GM19438 (cell line): ENCODE data around the gene CTSZ.
A peak's percentile ranks its signal among the peaks of the same experiment; 100 is the strongest.
"Not testable (repeated sequence)": the region's sequence is repeated elsewhere in the genome, so short reads cannot be mapped to it uniquely, and the experiment has no call there.

Experiments used
- ATAC-seq: cut with Tn5 transposase; IDR thresholded peaks from one replicate; pipeline ENCODE4 v1.9.1; 2021; ENCODE audit warnings: low read depth; ENCODE audit not compliant: unreplicated experiment

The CTSZ gene

DNA sequence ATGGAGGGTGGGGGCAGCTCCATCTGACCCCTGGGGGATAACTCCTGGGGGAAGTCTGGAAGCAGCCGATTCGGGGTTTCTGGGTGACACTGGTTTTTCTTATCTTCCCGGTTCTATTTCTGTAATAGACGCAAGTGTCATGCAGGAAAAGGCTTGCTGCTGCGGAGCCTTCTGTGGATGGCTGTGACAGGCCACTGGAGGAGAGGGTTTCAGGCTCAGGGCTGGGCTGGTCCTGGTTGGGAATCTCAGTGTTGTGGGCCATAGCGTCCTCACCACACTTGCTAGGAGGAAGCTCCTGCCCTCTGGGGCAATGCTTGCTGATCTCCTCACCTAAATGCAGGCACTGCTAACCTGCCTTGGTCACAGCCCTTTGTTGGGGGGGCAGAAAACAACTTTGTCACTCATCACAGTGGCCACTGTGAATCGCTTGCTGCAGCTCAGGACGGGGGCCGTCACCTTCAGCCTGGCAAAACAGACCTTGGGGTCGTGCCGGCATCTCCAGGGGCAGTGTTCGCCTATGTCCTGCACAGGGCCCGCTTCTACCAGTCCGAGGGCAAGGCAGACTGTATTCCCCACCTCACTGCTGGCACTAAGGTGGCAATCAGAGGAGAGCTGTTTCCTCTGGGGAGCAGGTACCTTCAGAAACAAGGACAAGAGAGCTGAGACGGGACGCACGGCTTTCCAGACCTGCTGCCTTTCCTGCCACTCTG lies 7.8 kb upstream of the CTSZ start:
- ATAC-seq: no peak

DNA sequence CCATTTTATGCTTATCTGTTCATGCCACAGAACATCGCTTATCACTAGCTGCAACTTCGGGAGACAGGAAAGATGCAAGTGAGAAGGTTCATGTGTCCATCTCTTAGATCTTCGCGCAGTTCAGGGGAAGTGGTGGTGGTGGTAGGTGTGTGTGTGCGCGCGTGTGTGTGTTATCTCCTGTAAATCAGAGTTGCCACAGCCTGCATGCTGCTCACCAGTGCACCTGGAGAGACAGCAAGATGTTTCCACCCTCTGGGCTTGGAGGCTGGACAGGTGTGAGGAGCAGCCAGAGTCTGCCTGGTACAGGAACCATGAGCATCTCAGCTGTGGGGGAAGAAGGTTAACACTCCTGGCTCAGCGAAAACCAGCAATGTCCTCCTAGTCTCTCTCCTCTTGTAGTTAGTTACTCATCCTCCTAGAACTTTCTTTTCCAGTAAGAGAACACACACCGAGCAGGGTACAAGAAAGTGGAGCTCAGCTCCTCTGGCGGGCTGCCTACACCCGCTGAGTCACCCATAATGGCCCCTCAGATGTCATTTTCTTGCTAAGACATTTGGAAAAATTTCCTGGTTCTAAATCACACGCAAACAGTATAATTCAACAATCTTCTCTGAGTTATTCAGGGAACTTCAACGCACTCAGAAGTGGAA lies 7.0 kb upstream of the CTSZ start:
- ATAC-seq: no peak

DNA sequence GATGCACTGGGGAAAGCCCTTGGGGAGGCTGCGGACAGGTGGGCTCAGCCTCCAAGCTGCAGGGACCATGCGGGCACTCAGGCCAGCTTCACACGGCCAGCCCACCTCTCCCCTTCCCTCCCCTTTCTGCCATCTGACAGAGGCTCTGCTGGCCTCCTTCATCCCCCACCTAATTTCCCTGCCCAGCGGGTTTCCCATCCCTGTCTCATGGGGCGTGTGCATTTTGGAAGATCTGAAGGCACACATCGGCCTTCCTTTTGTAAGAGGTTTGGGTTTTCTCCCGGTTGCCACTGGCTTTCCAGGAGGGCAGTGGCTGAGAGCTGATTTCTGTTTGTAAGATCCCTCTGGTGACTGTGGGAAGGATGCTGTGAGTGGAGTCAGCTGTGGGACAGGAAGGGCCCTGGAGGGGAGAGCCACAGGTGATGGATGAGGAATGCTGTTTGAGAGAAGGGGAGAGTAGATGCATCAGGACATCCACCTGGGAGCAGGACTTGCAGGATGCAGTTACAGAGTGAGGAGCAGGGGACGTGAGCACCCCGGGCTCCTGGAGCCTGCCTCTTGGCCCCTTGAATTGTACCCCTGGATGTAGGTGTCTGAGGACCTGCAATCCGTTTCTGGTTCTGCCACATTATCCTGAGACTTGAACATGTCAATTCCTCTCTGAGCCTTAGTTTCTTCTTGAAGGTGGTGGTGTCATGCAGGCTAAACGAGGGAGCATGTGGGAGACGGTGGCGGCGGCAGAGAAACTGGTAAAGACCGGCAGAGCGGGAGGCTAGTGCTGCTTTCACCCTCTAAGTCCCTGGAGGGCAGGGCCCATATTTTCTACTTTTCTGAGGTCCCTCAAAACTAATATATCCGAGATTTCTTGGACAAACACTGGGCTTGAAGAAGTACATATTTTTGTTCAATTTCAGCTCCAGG lies 6.2 kb upstream of the CTSZ start:
- no peak for ATAC-seq

DNA sequence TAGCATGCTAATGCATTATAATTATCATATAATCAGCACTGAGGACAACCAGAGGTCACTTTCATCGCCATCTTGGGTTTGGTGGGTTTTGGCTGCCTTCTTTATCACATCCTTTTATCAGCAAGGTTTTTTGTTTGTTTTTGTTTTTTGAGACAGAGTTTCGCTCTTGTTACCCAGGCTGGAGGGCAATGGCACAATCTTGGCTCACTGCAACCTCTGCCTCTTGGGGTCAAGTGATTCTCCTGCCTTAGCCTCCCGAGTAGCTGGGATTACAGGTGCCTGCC lies 4.8 kb upstream of the CTSZ start:
- ATAC-seq: not testable (repeated sequence)

DNA sequence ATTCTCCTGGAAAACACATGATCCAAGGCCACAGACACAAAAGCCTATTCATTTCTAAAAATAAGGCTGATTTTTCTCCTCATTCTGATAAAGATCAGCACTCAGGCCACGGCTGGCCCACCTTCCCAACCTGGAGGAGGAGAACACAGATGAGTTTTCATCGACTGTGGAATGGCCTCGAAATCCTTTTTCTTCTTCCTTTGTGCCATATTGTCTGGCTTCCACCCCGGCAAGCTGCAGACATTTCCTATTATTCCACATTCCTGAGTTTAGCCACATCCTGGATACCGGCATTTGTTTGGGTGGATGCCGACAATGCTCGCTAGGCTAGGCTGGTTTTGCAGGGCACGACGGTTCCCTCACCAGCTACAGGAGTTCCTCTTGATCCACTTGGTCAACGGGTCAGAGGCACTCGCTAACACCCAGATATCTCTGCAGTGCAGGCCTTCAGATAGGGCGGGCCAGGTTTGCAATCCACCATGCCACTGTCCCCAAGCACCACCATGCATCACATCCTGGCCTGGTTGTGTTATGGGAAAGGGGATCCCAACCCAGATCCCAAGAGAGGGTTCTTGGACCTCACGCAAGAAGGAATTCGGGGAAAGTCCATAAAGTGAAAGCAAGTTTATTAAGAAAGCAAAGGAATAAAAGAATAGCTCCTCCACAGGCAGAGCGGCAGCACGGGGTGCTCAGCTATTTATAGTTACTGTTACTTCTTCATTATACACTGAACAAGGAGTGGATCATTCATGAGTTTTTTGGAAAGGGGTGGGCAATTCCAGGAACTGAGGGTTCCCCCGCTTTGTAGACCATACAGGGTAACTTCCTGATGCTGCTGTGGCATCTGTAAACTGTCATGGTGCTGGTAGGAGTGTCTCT lies 4.2 kb upstream of the CTSZ start:
- ATAC-seq: no peak

DNA sequence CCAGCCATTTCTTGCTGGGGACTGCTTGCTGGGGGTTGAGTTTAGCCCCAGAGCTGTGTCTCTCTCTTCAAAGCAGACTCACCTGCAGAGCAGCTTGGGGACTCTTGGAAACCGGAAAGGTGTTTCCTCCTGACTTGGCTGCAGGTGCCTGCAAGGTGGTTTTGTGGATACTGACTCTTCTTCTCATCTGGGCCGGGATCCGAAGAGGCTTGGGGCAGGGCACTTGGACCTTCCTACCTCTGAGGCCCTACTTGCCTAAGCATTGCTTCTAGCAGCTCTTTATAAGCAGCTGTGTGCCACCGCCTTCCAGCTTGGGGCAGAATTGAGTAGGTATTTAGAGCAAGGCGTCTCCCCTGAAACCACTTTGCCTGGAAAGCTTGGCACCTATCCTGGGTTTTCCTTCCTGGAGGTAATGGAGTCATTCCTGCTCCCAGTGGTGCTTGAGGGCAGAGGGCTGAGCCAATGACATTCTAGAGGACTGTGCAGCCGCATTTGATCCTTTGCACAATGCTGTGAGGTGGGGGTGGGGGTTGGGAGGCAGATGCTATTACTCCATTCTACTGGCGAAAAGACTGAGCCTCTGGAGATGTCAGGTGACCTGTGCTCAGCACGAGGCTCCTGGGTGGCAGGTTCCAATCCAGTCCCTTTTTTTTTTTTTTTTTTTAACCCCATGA lies 3.4 kb upstream of the CTSZ start:
- no peak for ATAC-seq

DNA sequence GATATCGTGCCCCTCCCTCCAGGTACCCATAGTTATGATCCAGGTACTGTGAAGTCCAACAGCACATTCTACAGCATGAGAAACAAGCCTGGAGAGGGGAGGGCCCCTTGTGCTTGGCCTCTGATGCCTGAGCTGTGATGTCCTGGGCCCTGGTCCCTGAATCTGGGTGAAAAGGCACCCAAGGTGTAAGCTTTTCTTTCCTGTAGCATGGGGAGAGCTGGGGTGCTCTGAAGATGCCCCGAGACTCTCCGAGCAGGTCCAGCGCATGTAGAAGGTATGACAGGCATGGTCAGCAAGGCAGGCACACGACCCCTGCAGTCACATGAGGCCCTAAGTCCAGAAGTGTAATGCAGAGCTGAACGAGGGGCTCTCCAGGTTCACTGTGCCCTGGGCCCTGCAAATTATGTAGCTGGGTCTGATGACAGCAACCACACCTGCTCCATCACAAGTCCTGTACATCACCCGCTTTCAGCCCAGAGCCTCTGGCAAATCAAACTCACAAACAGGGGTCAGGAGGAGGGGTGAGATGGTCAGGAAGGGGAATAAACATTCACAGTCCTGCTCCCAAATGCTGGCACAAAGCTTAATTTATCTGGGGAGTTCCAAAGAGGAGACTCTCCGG lies 1.8 kb upstream of the CTSZ start:
- no peak for ATAC-seq

DNA sequence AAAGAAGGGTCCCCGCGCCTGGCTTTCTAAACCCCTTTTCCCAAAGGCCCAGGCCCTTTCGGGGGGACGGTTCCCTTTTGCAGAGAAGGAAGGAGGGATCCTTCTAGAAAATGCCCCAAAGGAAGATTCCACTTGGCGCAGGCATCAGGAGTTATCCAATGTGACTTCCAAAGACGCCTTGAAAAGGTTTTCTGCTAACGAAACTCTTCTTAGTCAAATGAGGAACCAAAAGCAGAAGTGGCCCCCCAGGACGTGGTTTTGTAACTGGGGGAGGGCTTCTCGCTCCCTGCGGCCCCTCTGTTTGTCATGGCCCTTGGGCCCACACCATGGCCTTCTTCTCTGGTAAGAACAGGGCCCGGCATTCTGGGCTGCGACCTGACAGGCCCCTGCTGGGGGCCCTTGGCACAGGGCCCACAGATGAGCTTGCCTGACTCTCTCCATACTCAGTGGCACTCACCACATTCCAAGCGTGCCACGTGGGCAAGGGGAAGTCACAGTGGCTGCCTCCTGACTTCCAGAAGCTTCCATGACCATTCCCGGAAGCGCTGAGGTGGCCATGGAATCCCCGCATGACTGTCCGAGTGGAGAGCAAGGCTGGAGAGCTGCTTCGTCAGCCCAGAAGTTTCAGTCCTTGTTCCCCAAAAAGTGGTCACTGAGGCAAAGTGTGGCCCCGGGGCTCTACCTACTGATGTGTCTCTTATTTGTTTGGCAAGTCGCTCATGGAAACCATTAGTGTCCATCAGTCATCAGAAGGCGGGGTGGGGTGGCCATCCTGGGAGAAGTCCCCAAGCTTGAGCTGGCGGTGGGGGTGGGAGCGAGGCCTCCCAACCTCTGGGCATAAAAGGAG lies 834 bp upstream of the CTSZ start:
- ATAC-seq: peak; percentile 37

DNA sequence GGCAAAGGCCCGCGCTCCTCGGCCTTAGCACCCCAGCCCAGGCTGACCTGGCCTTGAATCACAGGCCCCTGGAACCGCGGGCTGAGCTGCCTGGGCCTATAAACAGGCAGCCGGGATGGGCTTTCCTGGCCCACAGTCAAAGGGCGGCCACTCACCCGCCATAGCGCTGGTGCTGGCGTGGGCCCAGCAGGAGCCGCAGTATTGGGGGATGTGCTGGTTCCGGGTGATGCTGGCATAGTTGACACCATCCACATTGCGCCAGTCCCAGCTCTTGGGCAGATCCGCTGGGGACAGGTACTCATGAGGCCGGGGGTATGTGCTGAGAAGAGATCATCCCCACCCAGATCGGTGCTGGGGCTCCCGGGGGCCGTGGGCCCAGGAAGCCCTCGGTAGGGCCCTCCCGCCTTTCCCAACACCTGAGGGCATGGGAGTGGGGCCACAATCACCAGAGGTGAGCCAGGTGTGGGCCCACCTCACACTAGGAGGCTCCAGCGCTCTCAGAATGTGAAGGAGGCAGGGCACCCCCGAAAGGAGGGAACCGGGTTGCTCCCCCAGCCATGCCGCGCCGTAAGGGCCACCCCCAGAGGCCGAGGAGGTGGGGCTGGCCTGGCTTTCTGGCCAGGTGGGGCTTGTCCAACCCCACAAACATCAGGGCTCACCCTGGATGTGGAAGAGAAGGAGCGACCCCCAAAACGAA lies 739 bp downstream of the CTSZ start:
- no peak for ATAC-seq

DNA sequence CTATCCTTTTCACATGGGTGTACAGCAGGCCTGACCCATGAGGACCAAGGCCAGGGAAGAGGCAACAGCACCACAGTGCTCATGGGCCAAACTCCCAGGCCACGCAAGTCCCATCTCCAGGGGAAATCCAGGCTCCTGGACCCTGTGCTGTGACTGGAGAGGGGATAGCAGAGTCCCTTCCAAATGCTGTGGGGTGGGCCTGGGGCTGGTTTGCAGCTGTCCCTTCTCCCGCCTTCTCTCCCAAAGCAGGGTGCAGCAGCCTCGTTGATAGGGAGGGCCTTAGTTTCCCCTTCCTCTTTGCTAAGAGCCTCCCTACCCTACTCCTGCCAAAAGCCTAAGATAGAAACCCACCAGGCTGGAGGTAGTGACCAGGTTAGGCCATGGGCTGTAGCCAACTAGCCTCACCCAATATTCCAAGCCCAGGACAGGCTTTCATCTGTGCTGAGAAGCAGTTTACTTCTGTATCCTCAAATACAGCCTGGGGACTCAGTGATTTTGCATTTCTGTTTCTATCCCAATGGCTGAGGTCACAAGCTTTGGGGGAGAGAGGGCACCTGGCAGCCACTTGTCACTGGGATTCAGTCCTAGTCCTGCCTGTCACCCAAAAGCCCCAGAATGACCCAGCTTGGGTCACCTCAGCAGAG lies 1.4 kb downstream of the CTSZ start:
- no peak for ATAC-seq

DNA sequence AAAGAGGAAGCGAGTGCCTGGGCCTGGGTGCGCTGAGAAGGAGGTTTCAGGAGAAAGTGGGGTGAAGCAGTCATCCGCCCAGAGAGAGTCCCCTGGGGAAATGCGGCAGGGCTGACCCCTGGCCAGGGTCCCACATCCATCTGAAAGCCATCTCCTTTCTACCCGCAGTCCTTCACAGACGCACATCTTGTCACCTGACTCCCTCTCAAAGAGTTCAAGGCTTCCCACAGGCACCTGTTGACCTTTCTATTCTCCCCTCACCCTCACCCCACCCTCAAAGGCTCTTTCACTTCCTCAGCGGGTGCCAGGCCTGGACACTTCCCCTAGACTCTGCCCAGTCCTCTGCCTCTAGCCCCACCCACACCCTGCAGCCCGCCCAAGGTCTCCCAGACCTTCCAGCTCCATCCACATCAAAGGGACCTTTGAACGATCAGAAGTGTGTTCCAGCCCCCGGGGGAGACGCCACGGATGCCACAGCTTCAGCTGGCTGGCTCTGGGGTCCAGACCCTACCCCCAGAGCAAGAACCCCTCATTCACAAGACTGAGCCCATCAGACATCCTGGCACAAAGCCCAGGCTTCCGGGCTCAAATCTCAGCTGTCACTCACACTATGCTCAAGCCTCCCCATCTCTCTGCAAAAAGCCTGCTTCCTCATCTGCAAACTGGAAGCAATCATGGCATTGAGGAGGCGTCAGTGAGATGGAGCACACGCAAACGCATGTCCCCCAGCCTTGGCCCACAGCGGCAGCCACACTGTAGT lies 2.1 kb downstream of the CTSZ start:
- ATAC-seq: peak; percentile 49

DNA sequence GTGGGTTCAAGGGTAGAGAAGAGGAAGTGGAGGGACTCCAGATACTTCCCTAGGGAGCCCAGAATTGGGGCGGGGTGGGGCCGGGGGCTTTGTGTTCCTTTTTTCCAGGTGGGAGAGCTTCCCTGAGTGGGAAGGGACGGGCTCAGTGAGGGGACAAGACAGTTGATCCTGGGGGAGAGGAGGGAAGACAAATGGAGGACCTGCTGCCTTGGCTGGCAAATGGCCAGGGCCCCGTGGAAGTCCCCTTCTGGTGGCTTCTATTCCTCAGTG lies 2.6 kb downstream of the CTSZ start:
- no peak for ATAC-seq

DNA sequence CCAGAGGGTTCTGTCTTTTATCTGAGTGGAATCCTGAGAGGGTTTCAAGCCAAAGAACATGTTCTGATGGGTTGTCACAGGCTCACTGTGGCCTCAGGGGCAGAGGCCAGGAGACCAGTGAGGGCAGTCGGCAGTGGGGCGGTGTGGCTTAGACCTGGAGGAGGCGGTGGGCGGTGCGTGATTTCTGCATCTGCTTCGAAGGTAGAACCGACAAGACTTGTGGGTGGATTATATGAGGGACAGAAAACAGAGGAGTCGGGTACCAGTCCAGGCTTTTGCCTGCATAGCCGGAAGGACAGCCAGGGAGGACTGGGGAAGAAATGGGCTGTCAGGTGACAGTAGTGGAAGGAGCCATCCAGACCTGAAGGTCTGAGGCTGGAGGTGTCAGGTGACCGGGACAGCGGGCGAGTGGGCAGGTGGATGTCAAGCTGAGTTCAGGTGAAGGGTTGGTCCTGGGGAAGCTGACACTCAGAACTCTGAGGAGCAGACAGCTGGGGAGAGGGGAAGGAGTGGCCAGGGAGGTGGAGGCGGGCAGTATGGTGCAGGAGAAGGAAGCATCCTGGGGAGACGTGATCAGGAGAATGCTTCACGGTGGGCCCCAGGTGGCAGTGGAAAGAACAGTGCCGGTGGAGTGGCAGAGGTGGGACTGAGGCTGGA lies 3.1 kb downstream of the CTSZ start:
- no peak for ATAC-seq

DNA sequence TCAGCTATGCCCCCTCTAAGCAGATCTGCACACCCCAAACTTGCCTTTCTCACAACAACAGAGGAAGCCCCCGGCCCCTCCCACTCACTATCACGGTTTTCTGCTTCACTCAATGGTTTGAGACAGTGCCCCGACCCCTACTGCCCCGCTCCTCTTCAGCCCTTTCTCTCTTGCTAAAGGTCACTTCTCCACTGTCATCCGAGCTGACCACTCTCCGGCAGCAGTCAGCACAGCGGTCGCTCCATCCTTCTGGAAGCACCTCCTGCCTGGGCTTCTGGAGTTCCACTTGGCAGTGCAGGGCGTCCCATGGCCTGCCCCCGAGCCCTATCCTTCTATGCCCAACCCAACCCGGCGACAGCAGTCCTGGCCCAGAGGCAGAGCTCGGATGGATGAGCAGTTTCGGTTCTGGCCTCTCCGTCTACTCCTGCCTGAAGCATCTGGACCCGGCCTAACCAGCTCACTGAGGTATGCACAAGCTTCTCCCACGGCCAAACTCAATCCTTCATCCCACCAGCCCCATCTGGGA lies 4.1 kb downstream of the CTSZ start:
- ATAC-seq: no peak

DNA sequence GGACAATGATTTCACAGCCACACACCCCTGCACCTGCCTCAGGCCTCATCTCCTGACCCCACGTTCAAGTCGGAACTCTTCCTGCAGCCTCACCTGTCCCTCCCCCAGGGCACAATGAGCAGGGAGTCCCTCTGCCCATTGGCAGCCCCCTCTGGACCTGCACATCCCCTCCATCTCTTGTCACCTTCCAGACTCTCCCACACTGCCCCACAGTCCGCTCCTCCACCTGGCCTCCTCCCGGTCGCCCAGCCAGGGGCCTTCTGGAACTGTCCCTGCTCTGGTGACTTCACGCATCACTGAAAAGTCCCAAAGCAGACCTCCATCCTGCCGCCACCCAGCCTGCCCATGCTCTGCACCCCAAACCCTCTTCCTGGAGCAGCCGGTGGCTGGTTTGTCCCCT lies 4.7 kb downstream of the CTSZ start:
- no peak for ATAC-seq

DNA sequence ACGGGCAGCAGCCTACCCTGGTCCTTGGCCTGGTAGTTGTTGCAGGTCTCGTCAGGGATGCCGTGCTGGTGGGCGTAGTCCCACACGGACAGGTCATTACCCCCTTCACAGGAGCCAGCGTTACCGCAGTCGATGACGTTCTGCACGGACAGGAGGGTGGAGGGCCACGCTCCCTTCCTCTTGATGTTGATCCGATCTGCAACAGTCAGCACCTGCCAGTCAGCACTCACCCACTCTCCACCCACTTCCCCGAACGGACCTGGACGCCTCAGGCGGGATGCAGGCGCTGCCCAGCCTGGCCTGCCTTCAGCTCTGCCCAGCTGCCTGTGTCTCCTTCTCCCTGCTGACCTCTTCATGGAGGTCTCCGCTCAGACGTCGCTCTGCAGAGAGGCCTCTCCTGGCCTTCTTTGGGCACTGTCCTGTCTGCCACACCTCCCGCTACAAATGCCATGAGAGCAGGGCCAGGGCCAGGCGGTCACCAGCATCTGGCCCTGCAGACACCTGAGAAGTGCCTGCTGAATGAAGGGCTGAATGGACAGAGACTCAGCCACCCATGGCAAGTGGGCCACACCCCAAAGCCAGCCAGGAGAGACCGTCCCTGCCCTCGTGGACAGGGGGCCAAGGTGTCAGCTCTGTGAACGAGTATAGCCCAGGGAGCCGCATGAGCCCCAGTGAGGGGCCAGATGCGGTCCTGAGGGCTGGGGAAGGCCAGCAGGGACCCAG lies 5.4 kb downstream of the CTSZ start:
- ATAC-seq: no peak
